H9 (cell line): Measurements from ENCODE around the gene RAB24. TPM values are rescaled to one million over a fixed set of nuclear protein-coding genes. Genes with fewer than 3 reads are reported as not detected.
A peak's percentile ranks its signal among the peaks of the same experiment; 100 is the strongest.

ENCODE experiments used
- DNase-seq: peaks from one replicate; pipeline ENCODE4 v3.0.0-alpha.2; 2017
- H2AFZ ChIP-seq: one replicate; pipeline ENCODE4 v1.6.1; 2013; ENCODE audit warnings: mild to moderate bottlenecking, low read length, control low read depth, moderate library complexity
- H2AK5ac ChIP-seq: 2 replicates; pipeline ENCODE4 v1.6.1; 2013; ENCODE audit warnings: low read length, control low read depth, mixed read lengths; ENCODE audit not compliant: insufficient read length
- H2BK120ac ChIP-seq: one replicate; pipeline ENCODE4 v1.6.1; 2013; ENCODE audit warnings: low read depth, mild to moderate bottlenecking, low read length, control low read depth, inconsistent platforms; ENCODE audit not compliant: poor library complexity, severe bottlenecking
- H2BK12ac ChIP-seq: 2 replicates; pipeline ENCODE4 v1.6.1; 2013; ENCODE audit warnings: low read length, control low read depth, mixed read lengths, low read depth; ENCODE audit not compliant: insufficient read length
- H2BK15ac ChIP-seq: 2 replicates; pipeline ENCODE4 v1.6.1; 2013; ENCODE audit warnings: low read depth, low read length, control low read depth
- H2BK20ac ChIP-seq: one replicate; pipeline ENCODE4 v1.6.1; 2013; ENCODE audit warnings: low read depth, mild to moderate bottlenecking, low read length, control low read depth, inconsistent platforms; ENCODE audit not compliant: poor library complexity, severe bottlenecking
- H2BK5ac ChIP-seq: 2 replicates; pipeline ENCODE4 v1.6.1; 2013; ENCODE audit warnings: low read length, control low read depth, mixed read lengths; ENCODE audit not compliant: insufficient read length
- H3K14ac ChIP-seq: 2 replicates; pipeline ENCODE4 v1.6.1; 2013; ENCODE audit warnings: low read length, control low read depth; ENCODE audit not compliant: insufficient read depth
- H3K18ac ChIP-seq: 2 replicates; pipeline ENCODE4 v1.6.1; 2013; ENCODE audit warnings: low read depth, mild to moderate bottlenecking, mixed read lengths, low read length, control low read depth; ENCODE audit not compliant: insufficient read length
- H3K23ac ChIP-seq: 2 replicates; pipeline ENCODE4 v1.6.1; 2013; ENCODE audit warnings: low read length, control low read depth, mixed read lengths, low read depth; ENCODE audit not compliant: insufficient read length
- H3K23me2 ChIP-seq: 2 replicates; pipeline ENCODE4 v1.6.1; 2013; ENCODE audit warnings: low read depth, mild to moderate bottlenecking, mixed read lengths, low read length, control low read depth; ENCODE audit not compliant: insufficient read length, poor library complexity, severe bottlenecking
- H3K27ac ChIP-seq: 2 replicates; pipeline ENCODE4 v1.5.1; 2013; ENCODE audit warnings: low read length, control low read depth, mixed read lengths, low read depth; ENCODE audit not compliant: insufficient read length
- H3K27me3 ChIP-seq: 2 replicates; pipeline ENCODE4 v1.6.1; 2013; ENCODE audit warnings: low read length, control low read depth, inconsistent platforms; ENCODE audit not compliant: insufficient read depth
- H3K4ac ChIP-seq: 2 replicates; pipeline ENCODE4 v1.6.1; 2013; ENCODE audit warnings: low read depth, mild to moderate bottlenecking, control low read depth, inconsistent platforms, low read length, moderate library complexity
- H3K4me1 ChIP-seq: 2 replicates; pipeline ENCODE4 v1.6.1; 2013; ENCODE audit warnings: low read length, control low read depth, inconsistent platforms; ENCODE audit not compliant: insufficient read depth
- H3K4me2 ChIP-seq: 2 replicates; pipeline ENCODE4 v1.6.1; 2013; ENCODE audit warnings: low read length, control low read depth, mixed read lengths; ENCODE audit not compliant: insufficient read length, insufficient read depth
- H3K56ac ChIP-seq: 2 replicates; pipeline ENCODE4 v1.6.1; 2013; ENCODE audit warnings: low read depth, mild to moderate bottlenecking, mixed read lengths, low read length, control low read depth; ENCODE audit not compliant: insufficient read length
- H3K79me1 ChIP-seq: 2 replicates; pipeline ENCODE4 v1.6.1; 2013; ENCODE audit warnings: low read depth, mild to moderate bottlenecking, moderate library complexity, low read length, control low read depth, inconsistent platforms; ENCODE audit not compliant: insufficient read depth, poor library complexity, severe bottlenecking
- H3K79me2 ChIP-seq: 2 replicates; pipeline ENCODE4 v1.6.1; 2013; ENCODE audit warnings: low read length, control low read depth, inconsistent platforms; ENCODE audit not compliant: insufficient read depth
- H3K9ac ChIP-seq: 2 replicates; pipeline ENCODE4 v1.6.1; 2013; ENCODE audit warnings: low read length, control low read depth, mixed read lengths; ENCODE audit not compliant: insufficient read length; ENCODE audit errors: extremely low read depth
- H3K9me3 ChIP-seq: one replicate; pipeline ENCODE4 v1.6.1; 2013; ENCODE audit warnings: low read depth, low read length, inconsistent platforms; ENCODE audit not compliant: control insufficient read depth
- H3T11ph ChIP-seq: one replicate; pipeline ENCODE4 v1.6.1; 2013; ENCODE audit warnings: mild to moderate bottlenecking, low read length, control low read depth, inconsistent platforms
- H4K20me1 ChIP-seq: one replicate; pipeline ENCODE4 v1.6.1; 2013; ENCODE audit not compliant: control insufficient read depth, insufficient read length, insufficient read depth
- H4K5ac ChIP-seq: 2 replicates; pipeline ENCODE4 v1.6.1; 2013; ENCODE audit warnings: low read depth, mild to moderate bottlenecking, mixed read lengths, low read length, control low read depth; ENCODE audit not compliant: insufficient read length
- H4K8ac ChIP-seq: replicated peaks from 2 replicates; pipeline ENCODE4 v1.6.1; 2013; ENCODE audit warnings: low read length, control low read depth, mixed read lengths, low read depth; ENCODE audit not compliant: insufficient read length
- H4K91ac ChIP-seq: 2 replicates; pipeline ENCODE4 v1.6.1; 2013; ENCODE audit warnings: low read depth, mild to moderate bottlenecking, moderate library complexity, mixed read lengths, low read length, control low read depth; ENCODE audit not compliant: insufficient read length
- H3K27ac Mint-ChIP-seq, 3 experiments: 2 replicates in 2 of 3; 3 replicates in 1 of 3; pipeline ENCODE4 v1.8.0; 2020 to 2021; ENCODE audit warnings: mixed read lengths in 3 of 3, mild to moderate bottlenecking in 1 of 3, moderate library complexity in 1 of 3
- H3K27me3 Mint-ChIP-seq: 2 replicates; pipeline ENCODE4 v1.8.0; 2021; ENCODE audit warnings: low read depth, mild to moderate bottlenecking, moderate library complexity, mixed read lengths
- H3K36me3 Mint-ChIP-seq, 3 experiments: 2 replicates in 2 of 3; 3 replicates in 1 of 3; pipeline ENCODE4 v1.8.0; 2020 to 2021; ENCODE audit warnings: low read depth in 3 of 3, mixed read lengths in 3 of 3; ENCODE audit not compliant: insufficient read depth in 1 of 3
- H3K4me1 Mint-ChIP-seq, 2 experiments: 2 replicates each; pipeline ENCODE4 v1.8.0; 2020; ENCODE audit warnings: mixed read lengths in 2 of 2
- H3K4me3 Mint-ChIP-seq, 2 experiments: 2 replicates in 1 of 2; 3 replicates in 1 of 2; pipeline ENCODE4 v1.8.0; 2020 to 2021; ENCODE audit warnings: mild to moderate bottlenecking in 2 of 2, mixed read lengths in 2 of 2, moderate library complexity in 1 of 2
- H3K9me3 Mint-ChIP-seq, 2 experiments: 2 replicates in 1 of 2; 3 replicates in 1 of 2; pipeline ENCODE4 v1.8.0; 2020; ENCODE audit warnings: mild to moderate bottlenecking in 2 of 2, mixed read lengths in 2 of 2, moderate library complexity in 1 of 2
- WGBS: extraction: QIAGEN DNeasy Blood & Tissue Kit; methylation state at CpG from one replicate; pipeline ENCODE4 v1.1.7; 2013; ENCODE audit warnings: missing lambda C conversion rate, low lambda C conversion rate, mixed read lengths; ENCODE audit not compliant: insufficient read length; ENCODE audit errors: extremely low coverage; 5-methylcytosine and 5-hydroxymethylcytosine counted together
- total RNA-seq: library from RNA; stranded (reverse); gene quantifications from 2 replicates; pipeline ENCODE4 v1.2.1, GENCODE V29; 2021
- TF ChIP-seq, protein P1 (sequence below): fragments of 200-600 bp; sonication (generic); conservative IDR thresholded peaks from 3 replicates; pipeline ENCODE4 v1.8.0; 2021; ENCODE audit warnings: antibody characterized with exemption, mild to moderate bottlenecking

Gene RAB24
- total RNA-seq, 1 experiment from 2014 or later: 17.6 TPM

DNA sequence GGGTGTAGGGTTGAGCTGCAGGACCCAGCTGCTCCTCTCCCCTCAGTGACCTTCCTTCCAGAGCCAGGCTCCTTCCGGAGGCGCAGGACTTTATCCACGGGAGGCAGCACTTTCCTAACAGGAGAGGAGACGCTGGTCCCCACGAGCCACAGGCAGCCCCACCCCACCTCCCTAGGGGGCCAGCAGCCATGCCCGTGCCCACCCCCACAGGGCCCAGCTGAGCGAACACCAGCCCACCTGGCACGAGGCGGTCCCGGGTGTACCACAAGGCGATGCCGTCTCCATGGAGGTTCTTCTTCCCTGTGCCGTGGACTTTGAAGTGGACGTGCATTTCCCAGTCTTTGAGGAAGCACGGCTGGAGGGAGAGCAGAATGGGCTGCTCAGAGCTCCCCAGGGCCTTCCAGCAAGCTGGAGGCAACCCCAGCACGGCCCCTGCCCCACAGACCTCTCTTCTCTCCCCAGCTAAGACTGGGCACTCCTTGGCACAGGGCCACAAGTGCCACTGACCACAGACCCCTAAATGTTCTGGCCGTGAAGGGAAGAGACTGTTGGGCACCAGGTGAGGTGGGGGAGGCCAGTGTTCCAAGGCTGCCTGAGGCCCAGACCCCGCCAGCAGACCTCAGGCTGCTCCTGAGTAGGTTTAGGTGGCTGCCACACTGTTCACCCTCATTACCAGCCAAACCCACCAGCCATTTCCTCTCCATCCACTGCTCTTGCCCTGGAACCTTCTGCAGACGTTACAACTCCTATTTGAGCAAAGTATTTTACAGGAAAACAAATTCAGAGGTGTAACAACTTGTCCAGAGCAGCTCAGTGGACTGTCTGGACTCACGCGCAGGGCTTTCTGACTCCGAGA is 35.0 kb upstream of the RAB24 start:
- Histone ChIP-seq H3K9me3 (no peaks in the 10 kb centered on the region), H3K18ac (no peak overlapping the region), H2AK5ac (no peak overlapping the region), H2BK12ac (no peak overlapping the region), H4K5ac (no peak overlapping the region), H3K4me2 (no peak overlapping the region), H3K4me1 (peaks cover 6% of the 10 kb centered on the region; the same call in 1 of the 2 replicates), H3K27me3 (no peaks in the 10 kb centered on the region), H4K8ac (no peak overlapping the region), H2BK5ac (no peak overlapping the region), H4K91ac (no peak overlapping the region), H2BK15ac (no peak overlapping the region), H2BK120ac (no peak overlapping the region), H3K79me1 (no peaks in the 10 kb centered on the region), H3T11ph (no peak overlapping the region), H3K23ac (no peak overlapping the region), H3K27ac (no peak overlapping the region), H3K9ac (no peak overlapping the region), H3K4ac (no peak overlapping the region), H2AFZ (no peak overlapping the region), H4K20me1 (no peaks in the 10 kb centered on the region), H3K56ac (no peak overlapping the region), H3K14ac (no peak overlapping the region), H2BK20ac (no peak overlapping the region), H3K23me2 (no peaks in the 10 kb centered on the region), H3K79me2 (no peaks in the 10 kb centered on the region; the same call in 1 of the 2 replicates)
- Mint-ChIP-seq H3K36me3 (peaks cover 24 to 61% (median 54%) of the 10 kb centered on the region in 3 experiments; a peak in 6 of 7 replicates), H3K4me1 (peaks cover 9 to 17% of the 10 kb centered on the region in 2 experiments), H3K27ac (peak overlapping the region in 1 of 3 experiments; percentile 48; a peak in 2 of 7 replicates), H3K4me3 (no peak overlapping the region; a peak in 1 of 5 replicates), H3K9me3 (no peaks in the 10 kb centered on the region), H3K27me3 (no peaks in the 10 kb centered on the region; the same call in 1 of the 2 replicates)
- TF ChIP-seq, protein P1, sequence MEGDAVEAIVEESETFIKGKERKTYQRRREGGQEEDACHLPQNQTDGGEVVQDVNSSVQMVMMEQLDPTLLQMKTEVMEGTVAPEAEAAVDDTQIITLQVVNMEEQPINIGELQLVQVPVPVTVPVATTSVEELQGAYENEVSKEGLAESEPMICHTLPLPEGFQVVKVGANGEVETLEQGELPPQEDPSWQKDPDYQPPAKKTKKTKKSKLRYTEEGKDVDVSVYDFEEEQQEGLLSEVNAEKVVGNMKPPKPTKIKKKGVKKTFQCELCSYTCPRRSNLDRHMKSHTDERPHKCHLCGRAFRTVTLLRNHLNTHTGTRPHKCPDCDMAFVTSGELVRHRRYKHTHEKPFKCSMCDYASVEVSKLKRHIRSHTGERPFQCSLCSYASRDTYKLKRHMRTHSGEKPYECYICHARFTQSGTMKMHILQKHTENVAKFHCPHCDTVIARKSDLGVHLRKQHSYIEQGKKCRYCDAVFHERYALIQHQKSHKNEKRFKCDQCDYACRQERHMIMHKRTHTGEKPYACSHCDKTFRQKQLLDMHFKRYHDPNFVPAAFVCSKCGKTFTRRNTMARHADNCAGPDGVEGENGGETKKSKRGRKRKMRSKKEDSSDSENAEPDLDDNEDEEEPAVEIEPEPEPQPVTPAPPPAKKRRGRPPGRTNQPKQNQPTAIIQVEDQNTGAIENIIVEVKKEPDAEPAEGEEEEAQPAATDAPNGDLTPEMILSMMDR: no peak
- WGBS: no CpG with 5 or more reads among the region's 22 CpGs
- no peak for DNase-seq
